ENCODE data around the gene TRRAP. TPM values are rescaled to one million over a fixed set of nuclear protein-coding genes. Genes with fewer than 3 reads are reported as not detected.

TRRAP gene
- total and polyA plus RNA-seq, 2 of the 8 experiments (the other 6 are each of a cell fraction or from before 2014, with no cell fraction given) = 21.7 to 48.6 TPM

DNA sequence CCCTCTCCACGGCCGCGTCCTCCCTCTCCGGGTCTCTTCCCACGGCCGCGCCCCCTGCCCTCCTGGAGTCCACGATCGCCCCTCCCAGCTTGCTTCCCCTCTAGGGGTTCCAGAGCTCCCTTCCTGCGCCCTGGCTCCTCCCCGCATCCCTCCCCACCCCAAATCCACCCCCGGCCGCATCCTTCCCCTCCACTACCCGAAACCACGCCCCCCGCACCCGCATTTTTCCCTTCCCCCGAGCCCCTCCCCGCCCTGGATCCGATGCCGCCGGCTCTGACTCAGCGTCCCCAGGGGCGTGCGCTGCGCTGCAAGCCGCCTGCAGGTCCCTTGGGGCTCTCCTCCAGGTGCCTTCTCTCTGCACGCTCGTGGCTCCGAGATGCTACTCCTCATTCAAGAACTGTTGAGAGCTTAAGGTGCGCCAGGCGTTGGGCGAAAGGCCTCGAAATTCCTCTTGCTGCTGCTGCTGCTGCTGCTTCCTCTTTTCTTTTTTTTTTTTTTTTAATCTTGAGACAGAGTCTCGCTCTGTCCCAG lies 8.1 kb upstream of the TRRAP start:
- WGBS, 2 experiments (ENCODE audit: extremely low coverage in 1 of 2, insufficient coverage in 1 of 2, insufficient read length in 1 of 2, insufficient replicate concordance in 2 of 2, low coverage in 1 of 2, low lambda C conversion rate in 2 of 2, missing lambda C conversion rate in 1 of 2) = 4% methylated on average over 16 of the region's 35 CpGs; no CpG with 5 or more reads in 1 of the 2 experiments
- TF ChIP-seq, protein P1, sequence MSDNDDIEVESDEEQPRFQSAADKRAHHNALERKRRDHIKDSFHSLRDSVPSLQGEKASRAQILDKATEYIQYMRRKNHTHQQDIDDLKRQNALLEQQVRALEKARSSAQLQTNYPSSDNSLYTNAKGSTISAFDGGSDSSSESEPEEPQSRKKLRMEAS (IDR thresholded peaks at IDR 0.05) = peak; percentile 43
- TF ChIP-seq YY1 (IDR thresholded peaks at IDR 0.05; ENCODE audit: low read depth, low read length) (no peak), EGR1 (IDR thresholded peaks at IDR 0.05; ENCODE audit: borderline replicate concordance, low read depth, low read length) (no peak), JUND (IDR thresholded peaks at IDR 0.05; ENCODE audit: low read length) (0 out of 2 replicates have a peak, but pooled peaks have one; percentile 18), CHD2 (IDR thresholded peaks at IDR 0.05; ENCODE audit: low read length) (no peak), HDAC2 (IDR thresholded peaks at IDR 0.05; ENCODE audit: borderline replicate concordance in 1 of 2, low read depth in 2 of 2, low read length in 2 of 2) (0 out of 4 replicates have a peak, but pooled peaks of 1 of the 2 experiments have one; percentile 20), KDM4A (IDR thresholded peaks at IDR 0.05; ENCODE audit: low read depth, low read length, severe bottlenecking) (peak; percentile 66)
- peak; percentile 47 to 86 for DNase-seq (ENCODE audit: low read depth in 1 of 2, low spot score in 2 of 2)
- Histone ChIP-seq H4K20me1 (replicated peaks in 1 of 2; ENCODE audit: control insufficient read depth in 1 of 2, insufficient read depth in 2 of 2, low read length in 2 of 2) (peaks cover 0 to 2% of the 10 kb centered on the region in 2 experiments), H4K8ac (ENCODE audit: extremely low read depth, insufficient read depth, low read length) (peak overlapping the region; percentile 80; the same call in 1 of the 2 replicates), H2BK5ac (ENCODE audit: low read depth, low read length) (no peak overlapping the region), H3K14ac (ENCODE audit: insufficient read length) (no peak overlapping the region), H3K4me1 (replicated peaks in 1 of 4; ENCODE audit: control insufficient read depth in 3 of 4, insufficient read depth in 4 of 4, low read length in 3 of 4) (peaks cover 0 to 14% (median 7%) of the 10 kb centered on the region in 4 experiments; a peak in 5 of 7 replicates), H2AFZ (ENCODE audit: low read length) (no peak overlapping the region; the same call in 1 of the 2 replicates), H3K23me2 (ENCODE audit: low read depth, low read length) (peaks cover 11% of the 10 kb centered on the region; the same call in 1 of the 2 replicates), H2BK15ac (ENCODE audit: low read length) (no peak overlapping the region), H3K4me3 (ENCODE audit: extremely low read depth in 1 of 4, insufficient read depth in 2 of 4, low read depth in 3 of 4, low read length in 4 of 4) (peak overlapping the region; percentile 47 to 73 (median 54)), H3K9me3 (ENCODE audit: insufficient read depth in 2 of 2, low read depth in 1 of 2, low read length in 1 of 2) (no peaks in the 10 kb centered on the region), H3K27ac (ENCODE audit: low read depth, low read length) (no peak overlapping the region), H2BK120ac (replicated peaks; ENCODE audit: low read depth, low read length) (no peak overlapping the region), H3K9ac (replicated peaks in 1 of 4; ENCODE audit: extremely low read depth in 1 of 4, low read depth in 3 of 4, low read length in 3 of 4) (no peak overlapping the region), H3K18ac (ENCODE audit: extremely low read depth, low read length) (no peak overlapping the region; the same call in 1 of the 2 replicates), H3K79me2 (ENCODE audit: control insufficient read depth in 1 of 2, insufficient read depth in 2 of 2, low read length in 2 of 2) (no peaks in the 10 kb centered on the region), H2BK12ac (ENCODE audit: low read depth, low read length) (no peak overlapping the region), H2AK5ac (ENCODE audit: low read depth, low read length) (no peak overlapping the region), H4K91ac (replicated peaks; ENCODE audit: insufficient read length, low read length) (no peak overlapping the region), H3K4ac (replicated peaks; ENCODE audit: insufficient read length, low read depth, low read length) (no peak overlapping the region), H3K4me2 (ENCODE audit: insufficient read depth in 1 of 2, low read depth in 2 of 2, low read length in 2 of 2) (peak overlapping the region; percentile 60 to 87), H3K56ac (replicated peaks; ENCODE audit: insufficient read length, low read depth, low read length) (no peak overlapping the region), H3K36me3 (ENCODE audit: control insufficient read depth in 2 of 4, insufficient read depth in 4 of 4, low read length in 3 of 4) (no peaks in the 10 kb centered on the region), H2BK20ac (ENCODE audit: low read length) (no peak overlapping the region), H3K27me3 (replicated peaks in 1 of 4; ENCODE audit: control insufficient read depth in 3 of 4, extremely low read depth in 1 of 4, insufficient read depth in 3 of 4, low read length in 3 of 4) (peaks cover 8 to 31% (median 22%) of the 10 kb centered on the region in 4 experiments), H3K23ac (ENCODE audit: insufficient read length) (no peak overlapping the region), H3K79me1 (ENCODE audit: low read depth, low read length) (no peaks in the 10 kb centered on the region), H4K5ac (ENCODE audit: insufficient read length, low read depth, low read length) (no peak overlapping the region)
- FAIRE-seq = no peak
- POLR2A ChIA-PET (ENCODE audit: partially characterized antibody) = interaction anchor here (1.0 to 1.3 kb wide), 4 partner anchors 8 to 252 kb away, joined by 3 to 7 read pairs (median 4); partner anchors contain the start of genes NPTX2 and TRRAP
- CTCF ChIA-PET (ENCODE audit: partially characterized antibody) = interaction anchor here (0.6 to 1.8 kb wide), 4 partner anchors 15 to 435 kb away, joined by 3 to 5 read pairs (median 4); no protein-coding TSS in a partner anchor

Data from H1 (cell line).